Epithelial cell of esophagus (primary cell): ENCODE measurements around the gene LAYN.
A peak's percentile ranks its signal among the peaks of the same experiment; 100 is the strongest.

ENCODE experiments used
- DNase-seq: peaks from one replicate; pipeline ENCODE4 v3.0.0; 2010; ENCODE audit warnings: low read depth
- H3K4me3 ChIP-seq: 2 replicates; pipeline ENCODE4 v1.5.1; 2011; ENCODE audit warnings: mild to moderate bottlenecking, low read length, control low read depth
- TF ChIP-seq, protein P1 (sequence below): IDR thresholded peaks from 2 replicates; pipeline ENCODE4 v1.5.1; 2011; ENCODE audit warnings: low read depth, mild to moderate bottlenecking, low read length, control low read depth, inconsistent platforms; ENCODE audit not compliant: insufficient read depth; ENCODE audit errors: missing control alignments

LAYN gene

DNA sequence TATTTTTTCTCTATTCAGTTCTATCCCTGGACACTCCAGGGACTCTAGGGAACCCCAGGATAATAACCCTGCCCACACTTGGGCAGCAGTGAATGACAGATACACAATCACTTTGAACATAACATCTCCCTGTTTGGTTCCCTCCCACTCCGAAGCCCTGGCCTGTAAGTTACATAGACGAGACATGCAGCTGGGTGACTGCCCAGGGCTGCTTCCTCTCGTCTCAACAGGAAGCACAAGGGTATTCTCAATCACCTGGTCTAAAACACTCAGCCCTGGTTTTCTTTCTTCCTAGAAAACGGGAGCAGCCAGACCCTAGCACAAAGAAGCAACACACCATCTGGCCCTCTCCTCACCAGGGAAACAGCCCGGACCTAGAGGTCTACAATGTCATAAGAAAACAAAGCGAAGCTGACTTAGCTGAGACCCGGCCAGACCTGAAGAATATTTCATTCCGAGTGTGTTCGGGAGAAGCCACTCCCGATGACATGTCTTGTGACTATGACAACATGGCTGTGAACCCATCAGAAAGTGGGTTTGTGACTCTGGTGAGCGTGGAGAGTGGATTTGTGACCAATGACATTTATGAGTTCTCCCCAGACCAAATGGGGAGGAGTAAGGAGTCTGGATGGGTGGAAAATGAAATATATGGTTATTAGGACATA lies 19.4 kb downstream of the LAYN start:
- no peak overlapping the region for H3K4me3 ChIP-seq
- TF ChIP-seq, protein P1, sequence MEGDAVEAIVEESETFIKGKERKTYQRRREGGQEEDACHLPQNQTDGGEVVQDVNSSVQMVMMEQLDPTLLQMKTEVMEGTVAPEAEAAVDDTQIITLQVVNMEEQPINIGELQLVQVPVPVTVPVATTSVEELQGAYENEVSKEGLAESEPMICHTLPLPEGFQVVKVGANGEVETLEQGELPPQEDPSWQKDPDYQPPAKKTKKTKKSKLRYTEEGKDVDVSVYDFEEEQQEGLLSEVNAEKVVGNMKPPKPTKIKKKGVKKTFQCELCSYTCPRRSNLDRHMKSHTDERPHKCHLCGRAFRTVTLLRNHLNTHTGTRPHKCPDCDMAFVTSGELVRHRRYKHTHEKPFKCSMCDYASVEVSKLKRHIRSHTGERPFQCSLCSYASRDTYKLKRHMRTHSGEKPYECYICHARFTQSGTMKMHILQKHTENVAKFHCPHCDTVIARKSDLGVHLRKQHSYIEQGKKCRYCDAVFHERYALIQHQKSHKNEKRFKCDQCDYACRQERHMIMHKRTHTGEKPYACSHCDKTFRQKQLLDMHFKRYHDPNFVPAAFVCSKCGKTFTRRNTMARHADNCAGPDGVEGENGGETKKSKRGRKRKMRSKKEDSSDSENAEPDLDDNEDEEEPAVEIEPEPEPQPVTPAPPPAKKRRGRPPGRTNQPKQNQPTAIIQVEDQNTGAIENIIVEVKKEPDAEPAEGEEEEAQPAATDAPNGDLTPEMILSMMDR: no peak
- no peak for DNase-seq

DNA sequence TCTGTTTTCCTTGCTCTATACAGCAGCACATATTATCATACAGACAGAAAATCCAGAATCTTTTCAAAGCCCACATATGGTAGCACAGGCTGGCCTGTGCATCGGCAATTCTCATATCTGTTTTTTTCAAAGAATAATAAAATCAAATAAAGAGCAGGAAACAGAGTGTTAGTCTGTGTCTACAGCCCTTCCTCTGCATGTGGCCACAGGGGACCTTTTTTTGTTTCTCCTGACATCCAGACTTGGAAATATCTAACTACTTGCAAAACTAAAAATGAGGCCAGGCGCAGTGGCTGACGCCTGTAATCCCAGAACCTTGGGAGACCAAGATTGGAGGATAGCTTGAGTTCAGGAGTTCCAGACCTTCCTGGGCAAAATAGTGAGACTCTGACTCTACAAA lies 20.3 kb downstream of the LAYN start:
- TF ChIP-seq, protein P1: no peak
- no peak for DNase-seq
- H3K4me3 ChIP-seq: no peak overlapping the region

DNA sequence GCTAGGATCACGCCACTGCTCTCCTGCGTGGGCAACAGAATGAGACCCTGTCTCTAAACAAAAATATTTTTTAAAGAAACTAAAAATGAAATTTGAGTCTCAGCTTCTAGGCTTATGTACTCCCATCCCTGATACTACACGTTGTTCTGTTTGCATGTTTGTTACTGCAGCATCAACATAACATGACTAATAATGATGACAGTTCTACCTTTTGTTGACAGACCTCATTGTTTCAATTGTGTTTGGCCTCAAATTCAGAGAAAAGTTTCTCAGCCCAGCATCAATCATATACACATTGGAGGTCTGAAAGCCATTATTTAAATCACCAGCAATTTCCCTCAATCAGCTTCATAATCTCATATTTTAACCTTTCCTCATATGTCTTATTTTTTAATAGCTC lies 20.8 kb downstream of the LAYN start:
- TF ChIP-seq, protein P1: no peak
- H3K4me3 ChIP-seq: no peak overlapping the region
- peak; percentile 65 for DNase-seq

DNA sequence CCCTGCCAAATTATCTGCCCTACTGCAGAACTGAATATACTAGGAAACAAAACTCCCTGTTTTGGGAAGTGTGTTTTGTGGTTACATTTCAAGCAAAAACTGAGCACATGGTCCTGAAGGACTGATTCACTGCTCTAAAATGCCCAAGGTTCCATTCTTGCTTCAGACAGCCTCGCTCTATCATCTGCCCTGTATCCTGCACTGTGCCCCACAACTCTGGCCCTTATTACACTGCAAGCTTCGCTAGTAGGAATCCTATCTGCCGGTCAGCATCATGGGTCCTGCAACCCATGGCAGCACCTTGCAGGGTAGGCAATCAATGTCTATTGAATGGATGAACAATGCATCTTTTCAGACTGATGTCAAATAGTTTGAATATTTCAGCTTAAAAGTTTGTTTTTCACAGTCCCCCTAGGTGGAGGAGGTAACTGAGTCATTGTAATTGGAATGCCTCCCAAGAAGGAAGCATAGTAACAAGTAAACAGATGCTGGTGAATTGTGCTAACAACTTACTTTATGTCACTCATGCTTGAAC lies 21.3 kb downstream of the LAYN start:
- TF ChIP-seq, protein P1: no peak

DNA sequence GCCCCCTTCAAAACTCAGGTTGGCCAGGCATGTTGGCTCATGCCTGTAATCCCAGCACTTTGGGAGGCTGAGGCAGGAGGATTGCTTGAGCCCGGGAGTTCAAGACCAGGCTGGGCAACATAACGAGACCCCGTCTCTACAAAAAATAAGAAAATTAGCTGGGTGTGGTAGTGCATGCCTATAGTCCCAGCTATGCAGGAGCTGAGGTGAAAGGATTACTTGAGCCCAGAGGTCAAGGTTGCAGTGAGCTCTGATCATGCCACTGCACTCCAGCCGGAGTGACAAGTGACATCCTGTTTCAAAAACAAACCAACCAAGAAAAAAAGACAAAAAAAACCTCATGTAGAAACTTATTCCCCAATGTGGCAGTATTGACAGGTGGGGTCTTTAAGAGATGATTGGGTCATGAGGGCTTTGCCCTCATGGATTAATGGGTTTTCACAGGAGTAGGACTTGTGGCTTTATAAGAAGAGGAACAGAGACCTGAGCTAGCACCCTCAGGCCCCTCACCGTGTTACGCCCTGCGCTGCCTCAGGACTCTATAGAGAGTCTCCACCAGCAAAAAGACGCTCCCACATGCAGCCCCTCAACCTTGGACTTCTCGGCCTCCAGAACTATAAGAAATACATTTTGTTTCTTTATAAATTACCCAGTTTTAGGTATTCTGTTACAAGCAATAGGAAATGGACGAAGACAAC lies 22.3 kb downstream of the LAYN start:
- no peak overlapping the region for H3K4me3 ChIP-seq
- DNase-seq: no peak
- TF ChIP-seq, protein P1: no peak

More for the DNA sequence above, 21.3 kb downstream of the LAYN start:
- no peak overlapping the region for H3K4me3 ChIP-seq
- DNase-seq: peak; percentile 57

DNA sequence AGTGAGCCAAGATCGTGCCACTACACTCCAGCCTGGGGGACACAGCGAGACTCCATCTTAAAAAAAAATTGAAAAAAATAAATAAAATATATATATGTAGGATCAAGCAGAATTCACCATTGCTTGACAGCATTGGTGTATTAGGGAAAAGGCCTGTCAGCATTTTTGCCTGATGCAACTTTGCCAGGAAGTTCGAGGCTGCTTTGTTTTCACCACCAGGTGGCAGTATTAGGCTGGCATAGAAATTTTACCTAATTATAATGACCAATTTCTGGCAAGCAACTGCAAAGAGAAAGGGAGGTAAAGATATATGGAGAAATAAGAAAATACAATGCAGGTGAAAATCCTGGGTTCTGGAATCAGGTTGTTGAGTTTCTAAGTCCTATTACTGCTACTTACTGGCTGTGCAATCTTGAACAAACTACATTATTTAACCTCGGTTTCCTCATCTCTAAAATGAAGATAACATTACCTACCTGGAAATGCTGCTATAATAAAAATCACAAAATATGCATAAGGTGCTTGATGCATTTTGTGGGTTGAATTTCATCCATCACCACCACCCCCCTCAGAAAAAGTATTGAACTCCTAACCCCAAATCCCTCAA lies 24.7 kb downstream of the LAYN start:
- DNase-seq: peak; percentile 80
- TF ChIP-seq, protein P1: peak; percentile 87
- H3K4me3 ChIP-seq: no peak overlapping the region
